AG10803 (cell line): ENCODE results near the gene PCCA.

Experiments
- DNase-seq: peaks from one replicate; pipeline ENCODE4 v3.0.0; 2010; ENCODE audit warnings: low read depth
- H3K4me3 ChIP-seq: 2 replicates; pipeline ENCODE4 v1.5.1; 2011; ENCODE audit warnings: mild to moderate bottlenecking, low read length, control low read depth
- CTCF ChIP-seq: conservative IDR thresholded peaks from 2 replicates; pipeline ENCODE4 v1.5.1; 2011; ENCODE audit warnings: mild to moderate bottlenecking, low read length, control low read depth, inconsistent platforms

The PCCA gene

GRCh38 chr13:100442095-100442832, 353.4 kb downstream of the PCCA start:
- no peak for DNase-seq
- H3K4me3 ChIP-seq, result no peak overlapping the region

GRCh38 chr13:100443278-100443997, 354.5 kb downstream of the PCCA start:
- DNase-seq, result no peak
- H3K4me3 ChIP-seq, result no peak overlapping the region
- no peak for TF ChIP-seq CTCF

More at GRCh38 chr13:100442095-100442832, 353.4 kb downstream of the PCCA start:
- no peak for TF ChIP-seq CTCF

- peak; percentile 41 for DNase-seq
- H3K4me3 ChIP-seq, result no peak overlapping the region
- no peak for TF ChIP-seq CTCF
These were observed 355.1 kb downstream of the PCCA start for GRCh38 chr13:100443998-100444328.

GRCh38 chr13:100447831-100448230, 358.9 kb downstream of the PCCA start:
- no peak overlapping the region for H3K4me3 ChIP-seq
- peak; percentile 40 for DNase-seq
- no peak for TF ChIP-seq CTCF

- no peak for DNase-seq
- H3K4me3 ChIP-seq, result no peak overlapping the region
- TF ChIP-seq CTCF, result no peak
These were observed 363.0 kb downstream of the PCCA start for GRCh38 chr13:100451923-100452322.

GRCh38 chr13:100454876-100455275, 366.0 kb downstream of the PCCA start:
- TF ChIP-seq CTCF, result no peak
- no peak overlapping the region for H3K4me3 ChIP-seq
- peak; percentile 23 for DNase-seq

GRCh38 chr13:100458673-100459072, 369.8 kb downstream of the PCCA start:
- H3K4me3 ChIP-seq, result no peak overlapping the region
- no peak for DNase-seq
- TF ChIP-seq CTCF, result no peak
